GM12878 (cell line): ENCODE data around the gene CDCA3. TPM values are rescaled to one million over a fixed set of nuclear protein-coding genes. Genes with fewer than 3 reads are reported as not detected.
A peak's percentile ranks its signal among the peaks of the same experiment; 100 is the strongest.

Experiments used
- ATAC-seq: fragments of 200-7000 bp; cut with Tn5 transposase; 3 replicates; pipeline ENCODE4 v1.9.1; 2020; ENCODE audit warnings: mild to moderate bottlenecking, moderate library complexity
- BruUV-seq: library from RNA; stranded (reverse); fragments of 400-500 nt; replicated peaks from 2 replicates; lab custom pipeline; 2021; lab: Mats Ljungman, UMichigan
- CTCF ChIA-PET: fragments of 300-600 bp; sonication (Branson Sonifier 250); formaldehyde crosslinking; extraction: SDS; loops from one replicate; lab custom pipeline; 2021; ENCODE audit warnings: inconsistent platforms; lab: Yijun Ruan, JAX
- POLR2A ChIA-PET: fragments of 350-600 bp; formaldehyde crosslinking; extraction: SDS; loops from one replicate; lab custom pipeline; 2021; ENCODE audit warnings: inconsistent platforms; lab: Charles Lee
- RAD21 ChIA-PET: fragments of 300-600 bp; sonication (Branson Sonifier 250); formaldehyde crosslinking; loops from one replicate; lab custom pipeline; 2023; ENCODE audit warnings: antibody characterized with exemption; ENCODE audit not compliant: unreplicated experiment; lab: Charles Lee
- SMC1A ChIA-PET: fragments of 300-600 bp; sonication (Branson Sonifier 250); formaldehyde crosslinking; loops from one replicate; lab custom pipeline; 2023; ENCODE audit not compliant: unreplicated experiment, uncharacterized antibody; lab: Charles Lee
- DNase-seq: peaks from one replicate; pipeline ENCODE4 v3.0.0-alpha.2; 2011; ENCODE audit warnings: low read depth, low spot score
- FAIRE-seq: peaks from 3 replicates; lab custom pipeline; 2011; peaks lifted over from hg19 to GRCh38; lab: Jason Lieb, UNC
- H2AFZ ChIP-seq: 2 replicates; pipeline ENCODE4 v1.6.0; 2011; ENCODE audit warnings: low read depth, low read length, control low read depth; ENCODE audit not compliant: control insufficient read depth
- H3K27ac ChIP-seq: 2 replicates; pipeline ENCODE4 v1.5.1; 2011; ENCODE audit warnings: control low read depth; ENCODE audit not compliant: control insufficient read depth, insufficient read depth
- H3K27me3 ChIP-seq, 2 experiments: replicated peaks in 1 of 2; 2 replicates each; pipeline versions ENCODE4 v1.6.0 to v1.6.1; 2011; ENCODE audit warnings: low read length in 1 of 2; ENCODE audit not compliant: control insufficient read depth in 2 of 2, insufficient read depth in 2 of 2
- H3K36me3 ChIP-seq, 2 experiments: 2 replicates each; pipeline ENCODE4 v1.5.1; 2011; ENCODE audit warnings: low read length in 1 of 2; ENCODE audit not compliant: control insufficient read depth in 2 of 2, insufficient read depth in 2 of 2
- H3K4me1 ChIP-seq: 2 replicates; pipeline ENCODE4 v1.6.1; 2011; ENCODE audit warnings: mild to moderate bottlenecking, low read length, moderate library complexity, mixed read lengths; ENCODE audit not compliant: control insufficient read depth, insufficient read depth
- H3K4me2 ChIP-seq: 2 replicates; pipeline ENCODE4 v1.6.0; 2011; ENCODE audit warnings: control low read depth; ENCODE audit not compliant: control insufficient read depth, insufficient read depth
- H3K4me3 ChIP-seq: fragments of 200-600 bp; sonication (generic); 2 replicates; pipeline ENCODE4 v1.5.1; 2016
- H3K79me2 ChIP-seq: 2 replicates; pipeline ENCODE4 v1.6.0; 2011; ENCODE audit warnings: low read length; ENCODE audit not compliant: control insufficient read depth, insufficient read depth
- H3K9ac ChIP-seq: 2 replicates; pipeline ENCODE4 v1.8.0; 2011; ENCODE audit warnings: low read length, control low read depth, mixed read lengths; ENCODE audit not compliant: control insufficient read depth, insufficient read depth
- H3K9me3 ChIP-seq: replicated peaks from 3 replicates; pipeline ENCODE4 v1.5.1; 2011; ENCODE audit warnings: mild to moderate bottlenecking, low read length; ENCODE audit not compliant: control insufficient read depth, insufficient read depth
- H4K20me1 ChIP-seq: 2 replicates; pipeline ENCODE4 v1.6.0; 2011; ENCODE audit not compliant: control insufficient read depth, insufficient read depth
- CREB1 ChIP-seq: IDR thresholded peaks from 2 replicates; pipeline ENCODE4 v1.6.1; 2012; ENCODE audit warnings: low read depth, mild to moderate bottlenecking, inconsistent platforms
- EGR1 ChIP-seq, 2 experiments: IDR thresholded peaks; 1 replicate in 1 of 2; 2 replicates in 1 of 2; pipeline ENCODE4 v1.6.1; 2011 to 2012; ENCODE audit warnings: low read depth in 2 of 2, low read length in 2 of 2, borderline replicate concordance in 1 of 2, mild to moderate bottlenecking in 1 of 2, moderate library complexity in 1 of 2
- IRF3 ChIP-seq: fragments of 450-650 bp; IDR thresholded peaks from 2 replicates; pipeline ENCODE4 v1.6.1; 2014; ENCODE audit warnings: mild to moderate bottlenecking
- MXI1 ChIP-seq: fragments of 150-350 bp; IDR thresholded peaks from 2 replicates; pipeline ENCODE4 v1.6.1; 2011; ENCODE audit warnings: low read depth, mild to moderate bottlenecking, inconsistent platforms, low read length, improper control_type of control experiment
- NFYB ChIP-seq: IDR thresholded peaks from 2 replicates; pipeline ENCODE4 v1.6.1; 2011; ENCODE audit warnings: low read depth, mild to moderate bottlenecking, low read length, improper control_type of control experiment, moderate library complexity; ENCODE audit not compliant: insufficient read depth
- PBX3 ChIP-seq: IDR thresholded peaks from 2 replicates; pipeline ENCODE4 v1.6.1; 2011; ENCODE audit warnings: mild to moderate bottlenecking, low read depth, low read length, moderate library complexity; ENCODE audit not compliant: insufficient replicate concordance
- RBBP5 ChIP-seq: fragments of 200-600 bp; sonication (generic); conservative IDR thresholded peaks from 2 replicates; pipeline ENCODE4 v1.6.1; 2016
- REST ChIP-seq: IDR thresholded peaks from 2 replicates; pipeline ENCODE4 v1.6.1; 2012; ENCODE audit warnings: mild to moderate bottlenecking, low read depth, low read length
- SIN3A ChIP-seq: IDR thresholded peaks from 2 replicates; pipeline ENCODE4 v1.6.1; 2012; ENCODE audit warnings: low read depth, low read length, improper control_type of control experiment
- TARDBP ChIP-seq: IDR thresholded peaks from 2 replicates; pipeline ENCODE4 v1.6.1; 2016; ENCODE audit warnings: borderline replicate concordance
- YY1 ChIP-seq: IDR thresholded peaks from 2 replicates; pipeline ENCODE4 v1.6.1; 2011; ENCODE audit warnings: low read depth, mild to moderate bottlenecking, low read length
- WGBS: methylation state at CpG from one replicate; pipeline ENCODE4 v1.1.6; 2016; ENCODE audit warnings: low lambda C conversion rate; ENCODE audit not compliant: insufficient replicate concordance, insufficient coverage; ENCODE audit errors: missing lambda C conversion rate; 5-methylcytosine and 5-hydroxymethylcytosine counted together
- in situ Hi-C: fragments of 300-500 bp; cut with MboI; formaldehyde crosslinking; loops from 9 replicates; pipeline ENCODE4 v1.14.3; 2018; ENCODE audit warnings: mixed read lengths
- intact Hi-C: fragments of 100-400 bp; cut with micrococcal nuclease; formaldehyde crosslinking; loops from one replicate; pipeline ENCODE4 v1.14.2; 2022; ENCODE audit not compliant: unreplicated experiment
- polyA plus RNA-seq, 11 experiments: library from polyadenylated mRNA; depleted of rRNA in 4 of 11; unstranded in 6 of 11; stranded (reverse) in 5 of 11; fragments of >200 nt; fragmentation: Nextera tagmentation in 4 of 11; fragmentation: Illumina TruSeq in 1 of 11; extraction: Ambion mirVana in 4 of 11; extraction: Trizol in 1 of 11; gene quantifications; 1 replicate in 1 of 11; 2 replicates in 10 of 11; pipeline versions ENCODE4 v1.2.1 to v1.2.3, GENCODE V29; 2011 to 2016; ENCODE audit warnings: inconsistent platforms in 2 of 11, missing spikeins in 2 of 11, low read depth in 1 of 11
- total RNA-seq, 4 experiments: library from RNA; depleted of rRNA in 3 of 4; stranded (reverse); fragments of >200 nt in 3 of 4; fragmentation: Illumina TruSeq in 1 of 4; extraction: Trizol in 1 of 4; gene quantifications; 2 replicates each; pipeline versions ENCODE4 v1.2.1 to v1.2.3, GENCODE V29; 2013 to 2021
- TF ChIP-seq, protein P1 (sequence below): fragments of 450-650 bp; IDR thresholded peaks from 2 replicates; pipeline ENCODE4 v1.6.1; 2017; ENCODE audit warnings: mild to moderate bottlenecking, low read depth, inconsistent platforms; ENCODE audit not compliant: poor library complexity, severe bottlenecking

CDCA3 gene
- total and polyA plus RNA-seq, 10 of the 15 experiments (the other 5 are each of a cell fraction or from before 2014, with no cell fraction given): 34.5 to 148 (median 97.4) TPM

DNA sequence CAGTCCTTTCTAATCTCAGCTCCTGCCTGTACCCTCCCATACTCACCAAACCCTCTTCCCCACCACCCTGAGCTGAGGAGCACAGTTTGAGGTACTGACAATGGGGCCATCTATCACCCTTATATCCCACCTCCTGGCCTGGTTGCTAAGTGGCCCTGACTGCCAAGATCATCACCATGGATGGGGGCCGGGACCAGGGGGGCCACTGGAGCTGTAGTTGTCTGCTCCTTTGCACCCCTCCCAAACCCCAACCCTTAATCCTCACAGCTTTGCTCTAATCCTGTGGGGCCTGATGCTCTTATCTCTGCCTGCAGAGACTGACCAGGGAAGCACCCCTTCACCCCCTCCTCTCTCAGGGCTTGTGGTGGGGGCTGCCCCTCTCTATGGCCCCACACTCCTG lies 10.8 kb downstream of the CDCA3 start (continued):
- TF ChIP-seq MXI1: no peak
- TF ChIP-seq, all 136 proteins: peak for 0

DNA sequence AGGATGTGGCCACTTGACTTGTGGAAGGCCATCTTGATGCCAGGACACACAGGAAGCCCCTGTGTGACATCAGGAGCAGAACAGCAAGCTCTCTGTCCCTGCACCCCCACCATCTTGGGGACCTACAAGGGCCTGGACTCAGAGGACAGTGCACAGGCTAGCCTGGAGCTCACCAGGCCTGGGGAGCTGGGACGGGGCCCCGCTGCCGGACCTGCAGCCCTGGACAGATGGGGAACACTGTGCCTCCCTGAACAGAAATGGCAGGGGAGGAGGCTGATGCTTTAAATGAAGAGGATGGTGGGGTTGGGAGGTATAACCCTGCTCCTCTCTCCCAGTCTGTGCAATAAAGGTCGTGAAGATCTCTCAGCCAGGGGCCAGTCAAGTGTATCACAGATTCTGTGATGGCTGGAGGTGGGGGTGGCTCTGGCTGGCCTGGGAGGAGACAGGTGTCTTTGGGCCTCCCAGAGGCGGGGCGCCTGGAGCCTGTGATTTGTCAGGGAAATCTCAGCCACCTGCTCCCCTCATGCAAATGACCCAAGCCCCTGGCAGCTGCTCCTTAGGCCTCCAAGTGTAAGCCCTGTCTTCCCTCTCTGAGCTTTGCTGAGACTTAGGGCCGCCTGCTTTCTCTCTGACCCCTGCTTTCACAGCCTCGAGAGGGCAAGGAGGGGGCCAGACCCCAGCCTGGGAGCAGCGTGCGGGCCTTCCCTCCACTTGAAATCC lies 11.4 kb downstream of the CDCA3 start:
- ATAC-seq: peak; percentile 82
- BruUV-seq: no TSS peak
- H3K4me3 ChIP-seq: no peak overlapping the region
- no peak overlapping the region; the same call in 1 of the 2 replicates for H3K27ac ChIP-seq
- in situ Hi-C loops: no loop called here
- H3K9me3 ChIP-seq: no peaks in the 10 kb centered on the region
- WGBS: 23% methylated on average over 10 of the region's 10 CpGs
- H4K20me1 ChIP-seq: no peaks in the 10 kb centered on the region
- no peak for DNase-seq
- CTCF ChIA-PET: interaction anchor here (0.6 to 1.8 kb wide), 10 partner anchors 9 to 286 kb away, joined by 3 to 6 read pairs (median 4); partner anchors contain the start of genes MLF2 and SPSB2
- intact Hi-C loops: no loop called here
- RAD21 ChIA-PET: interaction anchor here (0.9 to 2.3 kb wide), 4 partner anchors 9 to 86 kb away, joined by 3 to 12 read pairs (median 7); partner anchors contain the start of genes CDCA3 and MLF2
- SMC1A ChIA-PET: interaction anchor here (1.0 to 5.1 kb wide), 4 partner anchors 11 to 86 kb away, joined by 3 to 22 read pairs (median 4); partner anchors contain the start of genes CDCA3, MLF2 and USP5
- H3K9ac ChIP-seq: peak overlapping the region; percentile 34; the same call in 1 of the 2 replicates
- H3K79me2 ChIP-seq: no peaks in the 10 kb centered on the region
- peak; percentile 85 for FAIRE-seq
- peaks cover 10% of the 10 kb centered on the region for H3K4me1 ChIP-seq
- POLR2A ChIA-PET: interaction anchor here (0.8 to 1.6 kb wide), 6 partner anchors 9 to 33 kb away, joined by 3 to 7 read pairs (median 4); partner anchors contain the start of genes CDCA3 and SPSB2
- peak overlapping the region; percentile 40 for H2AFZ ChIP-seq
- peak overlapping the region; percentile 65 for H3K4me2 ChIP-seq
- H3K27me3 ChIP-seq: no peaks in the 10 kb centered on the region
- H3K36me3 ChIP-seq: no peaks in the 10 kb centered on the region
- TF ChIP-seq TARDBP (no peak), PBX3 (no peak), IRF3 (no peak), RBBP5 (no peak), REST (no peak), SIN3A (no peak), CREB1 (no peak), YY1 (0 out of 2 replicates have a peak, but pooled peaks have one; percentile 15), EGR1 (IDR thresholded peaks at IDR 0.05; ENCODE audit: borderline replicate concordance in 1 of 2, low read depth in 2 of 2, low read length in 2 of 2) (no peak), NFYB (peak; percentile 29; the same call in 1 of the 2 replicates)
- TF ChIP-seq, protein P1, sequence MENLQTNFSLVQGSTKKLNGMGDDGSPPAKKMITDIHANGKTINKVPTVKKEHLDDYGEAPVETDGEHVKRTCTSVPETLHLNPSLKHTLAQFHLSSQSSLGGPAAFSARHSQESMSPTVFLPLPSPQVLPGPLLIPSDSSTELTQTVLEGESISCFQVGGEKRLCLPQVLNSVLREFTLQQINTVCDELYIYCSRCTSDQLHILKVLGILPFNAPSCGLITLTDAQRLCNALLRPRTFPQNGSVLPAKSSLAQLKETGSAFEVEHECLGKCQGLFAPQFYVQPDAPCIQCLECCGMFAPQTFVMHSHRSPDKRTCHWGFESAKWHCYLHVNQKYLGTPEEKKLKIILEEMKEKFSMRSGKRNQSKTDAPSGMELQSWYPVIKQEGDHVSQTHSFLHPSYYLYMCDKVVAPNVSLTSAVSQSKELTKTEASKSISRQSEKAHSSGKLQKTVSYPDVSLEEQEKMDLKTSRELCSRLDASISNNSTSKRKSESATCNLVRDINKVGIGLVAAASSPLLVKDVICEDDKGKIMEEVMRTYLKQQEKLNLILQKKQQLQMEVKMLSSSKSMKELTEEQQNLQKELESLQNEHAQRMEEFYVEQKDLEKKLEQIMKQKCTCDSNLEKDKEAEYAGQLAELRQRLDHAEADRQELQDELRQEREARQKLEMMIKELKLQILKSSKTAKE: no peak
